Measurements from ENCODE around the gene HBG2. TPM values are rescaled to one million over a fixed set of nuclear protein-coding genes. Genes with fewer than 3 reads are reported as not detected.
"Not testable (repeated sequence)": the region's sequence is repeated elsewhere in the genome, so short reads cannot be mapped to it uniquely, and the experiment has no call there.

Gene HBG2
- total RNA-seq, 1 donor from 2014 or later: not detected

GRCh38 chr11:5297721-5298323 is 43.2 kb upstream of the HBG2 start:
- Histone ChIP-seq H3K27ac (replicated peaks) (no peak overlapping the region), H3K9me3 (replicated peaks) (no peaks in the 10 kb centered on the region), H3K4me3 (no peak overlapping the region), H3K36me3 (no peaks in the 10 kb centered on the region), H3K27me3 (ENCODE audit: low read depth) (no peaks in the 10 kb centered on the region), H3K4me1 (no peaks in the 10 kb centered on the region)
- no peak for TF ChIP-seq CTCF (IDR thresholded peaks at IDR 0.05; ENCODE audit: borderline replicate concordance)
- DNase-seq: no peak
- intact Hi-C loops (cut with micrococcal nuclease): no loop called here

- H3K4me3 ChIP-seq; H3K4me1 ChIP-seq; DNase-seq; H3K27me3 ChIP-seq (ENCODE audit: low read depth); H3K36me3 ChIP-seq; H3K9me3 ChIP-seq (replicated peaks); intact Hi-C loops (cut with micrococcal nuclease); H3K27ac ChIP-seq (replicated peaks): not testable (repeated sequence)
Measured at GRCh38 chr11:5294342-5294995, 39.9 kb upstream of the HBG2 start.

- no peak for DNase-seq
- H3K36me3 ChIP-seq: no peaks in the 10 kb centered on the region
- H3K27me3 ChIP-seq (ENCODE audit: low read depth): no peaks in the 10 kb centered on the region
- no peak for TF ChIP-seq CTCF (IDR thresholded peaks at IDR 0.05; ENCODE audit: borderline replicate concordance)
- no peak overlapping the region for H3K4me3 ChIP-seq
- H3K9me3 ChIP-seq (replicated peaks): no peaks in the 10 kb centered on the region
- no peaks in the 10 kb centered on the region for H3K4me1 ChIP-seq
- H3K27ac ChIP-seq (replicated peaks): no peak overlapping the region
- intact Hi-C loops (cut with micrococcal nuclease): no loop called here
Measured at GRCh38 chr11:5293028-5293427, 38.4 kb upstream of the HBG2 start.

GRCh38 chr11:5291207-5291838 is 36.7 kb upstream of the HBG2 start:
- TF ChIP-seq CTCF (IDR thresholded peaks at IDR 0.05; ENCODE audit: borderline replicate concordance): no peak
- no peaks in the 10 kb centered on the region for H3K4me1 ChIP-seq
- intact Hi-C loops (cut with micrococcal nuclease): no loop called here
- no peak overlapping the region for H3K4me3 ChIP-seq
- H3K27me3 ChIP-seq (ENCODE audit: low read depth): no peaks in the 10 kb centered on the region
- no peak for DNase-seq
- no peaks in the 10 kb centered on the region for H3K36me3 ChIP-seq
- no peak overlapping the region for H3K27ac ChIP-seq (replicated peaks)
- H3K9me3 ChIP-seq (replicated peaks): no peaks in the 10 kb centered on the region

GRCh38 chr11:5290106-5290505 is 35.5 kb upstream of the HBG2 start:
- intact Hi-C loops (cut with micrococcal nuclease): no loop called here
- TF ChIP-seq CTCF (IDR thresholded peaks at IDR 0.05; ENCODE audit: borderline replicate concordance): no peak
- no peak for DNase-seq
- H3K27me3 ChIP-seq (ENCODE audit: low read depth): no peaks in the 10 kb centered on the region
- no peaks in the 10 kb centered on the region for H3K36me3 ChIP-seq
- no peaks in the 10 kb centered on the region for H3K9me3 ChIP-seq (replicated peaks)
- H3K27ac ChIP-seq (replicated peaks): no peak overlapping the region
- H3K4me1 ChIP-seq: no peaks in the 10 kb centered on the region
- no peak overlapping the region for H3K4me3 ChIP-seq

- DNase-seq: no peak
- Histone ChIP-seq H3K27me3 (ENCODE audit: low read depth) (no peaks in the 10 kb centered on the region), H3K4me3 (no peak overlapping the region), H3K9me3 (replicated peaks) (no peaks in the 10 kb centered on the region), H3K4me1 (no peaks in the 10 kb centered on the region), H3K27ac (replicated peaks) (no peak overlapping the region), H3K36me3 (no peaks in the 10 kb centered on the region)
- no peak for TF ChIP-seq CTCF (IDR thresholded peaks at IDR 0.05; ENCODE audit: borderline replicate concordance)
- intact Hi-C loops (cut with micrococcal nuclease): no loop called here
Measured at GRCh38 chr11:5289696-5290095, 35.1 kb upstream of the HBG2 start.

Data from left ventricle myocardium inferior (tissue), 1 donor.